ENCODE measurements around the gene PARN. TPM values are rescaled to one million over a fixed set of nuclear protein-coding genes. Genes with fewer than 3 reads are reported as not detected.

The PARN gene
- polyA plus RNA-seq, 1 donor from 2014 or later = 22.3 TPM

DNA sequence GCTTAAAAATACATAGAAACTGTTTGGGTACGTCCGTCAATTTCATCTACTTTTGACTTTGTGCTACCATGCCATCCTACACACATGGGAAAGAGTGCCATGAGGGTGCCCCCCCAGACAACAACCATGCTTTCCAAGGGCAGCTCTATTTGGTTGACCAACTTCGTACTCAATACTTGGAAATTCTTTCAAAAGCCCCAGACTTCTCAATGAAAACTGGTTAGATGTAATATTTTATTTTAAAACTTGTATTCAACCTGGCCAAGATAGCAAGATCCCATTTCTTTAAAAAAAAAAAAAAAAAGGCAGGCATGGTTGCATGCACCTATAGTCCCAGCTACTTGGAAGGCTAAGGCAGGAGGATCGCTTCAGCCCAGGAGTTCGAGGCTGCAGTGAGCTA lies 98.4 kb downstream of the PARN start:
- H2AFZ ChIP-seq (ENCODE audit: low read depth, low read length) = no peak overlapping the region
- no peaks in the 10 kb centered on the region for H3K9me2 ChIP-seq (ENCODE audit: insufficient read depth, low read length)
- TF ChIP-seq, protein P1, sequence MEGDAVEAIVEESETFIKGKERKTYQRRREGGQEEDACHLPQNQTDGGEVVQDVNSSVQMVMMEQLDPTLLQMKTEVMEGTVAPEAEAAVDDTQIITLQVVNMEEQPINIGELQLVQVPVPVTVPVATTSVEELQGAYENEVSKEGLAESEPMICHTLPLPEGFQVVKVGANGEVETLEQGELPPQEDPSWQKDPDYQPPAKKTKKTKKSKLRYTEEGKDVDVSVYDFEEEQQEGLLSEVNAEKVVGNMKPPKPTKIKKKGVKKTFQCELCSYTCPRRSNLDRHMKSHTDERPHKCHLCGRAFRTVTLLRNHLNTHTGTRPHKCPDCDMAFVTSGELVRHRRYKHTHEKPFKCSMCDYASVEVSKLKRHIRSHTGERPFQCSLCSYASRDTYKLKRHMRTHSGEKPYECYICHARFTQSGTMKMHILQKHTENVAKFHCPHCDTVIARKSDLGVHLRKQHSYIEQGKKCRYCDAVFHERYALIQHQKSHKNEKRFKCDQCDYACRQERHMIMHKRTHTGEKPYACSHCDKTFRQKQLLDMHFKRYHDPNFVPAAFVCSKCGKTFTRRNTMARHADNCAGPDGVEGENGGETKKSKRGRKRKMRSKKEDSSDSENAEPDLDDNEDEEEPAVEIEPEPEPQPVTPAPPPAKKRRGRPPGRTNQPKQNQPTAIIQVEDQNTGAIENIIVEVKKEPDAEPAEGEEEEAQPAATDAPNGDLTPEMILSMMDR (IDR thresholded peaks at IDR 0.05; ENCODE audit: poor library complexity, severe bottlenecking) = no peak
- TF ChIP-seq MXI1 (conservative IDR thresholded peaks at IDR 0.05; ENCODE audit: poor library complexity, severe bottlenecking) (no peak), EP300 (conservative IDR thresholded peaks at IDR 0.05; ENCODE audit: poor library complexity, severe bottlenecking) (no peak), TAF1 (IDR thresholded peaks at IDR 0.05; ENCODE audit: low read depth) (no peak), RAD21 (conservative IDR thresholded peaks at IDR 0.05) (no peak), SMC3 (conservative IDR thresholded peaks at IDR 0.05; ENCODE audit: poor library complexity) (no peak), EZH2 (IDR thresholded peaks at IDR 0.05; ENCODE audit: borderline replicate concordance, insufficient read depth, low read length, poor library complexity, severe bottlenecking) (no peak), POLR2AphosphoS5 (IDR thresholded peaks at IDR 0.05) (no peak)
- TF ChIP-seq, protein P2, sequence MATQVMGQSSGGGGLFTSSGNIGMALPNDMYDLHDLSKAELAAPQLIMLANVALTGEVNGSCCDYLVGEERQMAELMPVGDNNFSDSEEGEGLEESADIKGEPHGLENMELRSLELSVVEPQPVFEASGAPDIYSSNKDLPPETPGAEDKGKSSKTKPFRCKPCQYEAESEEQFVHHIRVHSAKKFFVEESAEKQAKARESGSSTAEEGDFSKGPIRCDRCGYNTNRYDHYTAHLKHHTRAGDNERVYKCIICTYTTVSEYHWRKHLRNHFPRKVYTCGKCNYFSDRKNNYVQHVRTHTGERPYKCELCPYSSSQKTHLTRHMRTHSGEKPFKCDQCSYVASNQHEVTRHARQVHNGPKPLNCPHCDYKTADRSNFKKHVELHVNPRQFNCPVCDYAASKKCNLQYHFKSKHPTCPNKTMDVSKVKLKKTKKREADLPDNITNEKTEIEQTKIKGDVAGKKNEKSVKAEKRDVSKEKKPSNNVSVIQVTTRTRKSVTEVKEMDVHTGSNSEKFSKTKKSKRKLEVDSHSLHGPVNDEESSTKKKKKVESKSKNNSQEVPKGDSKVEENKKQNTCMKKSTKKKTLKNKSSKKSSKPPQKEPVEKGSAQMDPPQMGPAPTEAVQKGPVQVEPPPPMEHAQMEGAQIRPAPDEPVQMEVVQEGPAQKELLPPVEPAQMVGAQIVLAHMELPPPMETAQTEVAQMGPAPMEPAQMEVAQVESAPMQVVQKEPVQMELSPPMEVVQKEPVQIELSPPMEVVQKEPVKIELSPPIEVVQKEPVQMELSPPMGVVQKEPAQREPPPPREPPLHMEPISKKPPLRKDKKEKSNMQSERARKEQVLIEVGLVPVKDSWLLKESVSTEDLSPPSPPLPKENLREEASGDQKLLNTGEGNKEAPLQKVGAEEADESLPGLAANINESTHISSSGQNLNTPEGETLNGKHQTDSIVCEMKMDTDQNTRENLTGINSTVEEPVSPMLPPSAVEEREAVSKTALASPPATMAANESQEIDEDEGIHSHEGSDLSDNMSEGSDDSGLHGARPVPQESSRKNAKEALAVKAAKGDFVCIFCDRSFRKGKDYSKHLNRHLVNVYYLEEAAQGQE (IDR thresholded peaks at IDR 0.05; ENCODE audit: borderline replicate concordance) = no peak
- H3K79me2 ChIP-seq (replicated peaks; ENCODE audit: insufficient read depth, low read length) = no peaks in the 10 kb centered on the region
- no peaks in the 10 kb centered on the region for H4K20me1 ChIP-seq (ENCODE audit: insufficient read depth)
- no peaks in the 10 kb centered on the region for H3K36me3 ChIP-seq (ENCODE audit: insufficient read depth, low read length)
- H3K4me3 ChIP-seq (ENCODE audit: low read length) = no peak overlapping the region
- H3K9ac ChIP-seq (ENCODE audit: low read length) = no peak overlapping the region
- no peaks in the 10 kb centered on the region for H3K9me3 ChIP-seq (ENCODE audit: low read length)
- no peak overlapping the region for H3K27ac ChIP-seq (ENCODE audit: low read length)
- H3K27me3 ChIP-seq (ENCODE audit: insufficient read depth, low read depth, low read length) = no peaks in the 10 kb centered on the region
- no peak overlapping the region for H3K4me2 ChIP-seq (ENCODE audit: low read length)
- no peaks in the 10 kb centered on the region for H3F3A ChIP-seq (ENCODE audit: insufficient read depth, low read length, poor library complexity, severe bottlenecking)

DNA sequence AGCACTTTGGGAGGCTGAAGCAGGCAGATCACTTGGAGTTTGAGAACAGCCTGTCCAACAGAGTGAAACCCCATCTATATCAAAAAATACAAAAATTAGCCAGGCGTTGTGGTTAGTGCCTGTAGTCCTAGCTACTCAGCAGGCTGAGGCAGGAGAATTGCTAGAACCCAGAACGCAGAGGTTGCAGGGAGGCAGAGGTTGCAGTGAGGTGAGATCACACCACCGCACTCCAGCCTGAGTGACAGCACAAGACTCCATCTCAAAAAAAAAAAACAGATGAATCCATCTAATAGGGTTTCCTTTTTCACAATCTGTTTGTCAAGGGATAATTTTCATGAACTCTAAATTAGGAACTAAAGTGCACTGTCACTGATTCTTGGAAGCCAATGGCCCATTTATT lies 99.0 kb downstream of the PARN start:
- H3K4me2 ChIP-seq (ENCODE audit: low read length) = no peak overlapping the region
- no peak overlapping the region for H3K9ac ChIP-seq (ENCODE audit: low read length)
- no peaks in the 10 kb centered on the region for H3K27me3 ChIP-seq (ENCODE audit: insufficient read depth, low read depth, low read length)
- H3K36me3 ChIP-seq (ENCODE audit: insufficient read depth, low read length) = no peaks in the 10 kb centered on the region
- no peaks in the 10 kb centered on the region for H3K9me3 ChIP-seq (ENCODE audit: low read length)
- H3K79me2 ChIP-seq (replicated peaks; ENCODE audit: insufficient read depth, low read length) = no peaks in the 10 kb centered on the region
- H3F3A ChIP-seq (ENCODE audit: insufficient read depth, low read length, poor library complexity, severe bottlenecking) = no peaks in the 10 kb centered on the region
- H3K9me2 ChIP-seq (ENCODE audit: insufficient read depth, low read length) = no peaks in the 10 kb centered on the region
- no peaks in the 10 kb centered on the region for H4K20me1 ChIP-seq (ENCODE audit: insufficient read depth)
- no peak overlapping the region for H2AFZ ChIP-seq (ENCODE audit: low read depth, low read length)
- H3K4me3 ChIP-seq (ENCODE audit: low read length) = no peak overlapping the region
- no peak overlapping the region for H3K27ac ChIP-seq (ENCODE audit: low read length)
- TF ChIP-seq POLR2AphosphoS5 (IDR thresholded peaks at IDR 0.05) = no peak
- no peak for TF ChIP-seq SMC3 (conservative IDR thresholded peaks at IDR 0.05; ENCODE audit: poor library complexity)
- TF ChIP-seq, protein P2 (IDR thresholded peaks at IDR 0.05; ENCODE audit: borderline replicate concordance) = no peak
- no peak for TF ChIP-seq TAF1 (IDR thresholded peaks at IDR 0.05; ENCODE audit: low read depth)
- no peak for TF ChIP-seq EP300 (conservative IDR thresholded peaks at IDR 0.05; ENCODE audit: poor library complexity, severe bottlenecking)
- TF ChIP-seq, protein P1 (IDR thresholded peaks at IDR 0.05; ENCODE audit: poor library complexity, severe bottlenecking) = no peak
- TF ChIP-seq RAD21 (conservative IDR thresholded peaks at IDR 0.05) = no peak

All from neural cell (in vitro differentiated cells).